K562 (cell line): ENCODE measurements around the gene NT5C2. TPM values are rescaled to one million over a fixed set of nuclear protein-coding genes. Genes with fewer than 3 reads are reported as not detected.

Source experiments
- ATAC-seq: fragments of 200-7000 bp; cut with Tn5 transposase; 3 replicates; pipeline ENCODE4 v1.9.1; 2020; ENCODE audit warnings: moderate library complexity
- BruUV-seq: library from RNA; stranded (reverse); fragments of 400-500 nt; replicated peaks from 2 replicates; lab custom pipeline; 2021; lab: Mats Ljungman, UMichigan
- CTCF ChIA-PET: fragments of 300-600 bp; formaldehyde crosslinking; extraction: SDS; loops from one replicate; lab custom pipeline; 2021; ENCODE audit warnings: low intra/inter-chr PET ratio; lab: Yijun Ruan, JAX
- POLR2A ChIA-PET: fragments of 300-600, 350-650 bp; sonication (Branson Sonifier 250); formaldehyde crosslinking; extraction: SDS; loops from one replicate; lab custom pipeline; 2021; ENCODE audit warnings: antibody characterized with exemption, inconsistent platforms; lab: Yijun Ruan, JAX
- DNase-seq, 4 experiments: peaks; one replicate each; pipeline versions ENCODE4 v3.0.0 to v3.0.0-alpha.2; 2011 to 2018; ENCODE audit warnings: low spot score in 3 of 4, mixed read lengths in 3 of 4; ENCODE audit errors: extremely low read depth in 1 of 4
- FAIRE-seq: peaks from 2 replicates; lab custom pipeline; 2011; peaks lifted over from hg19 to GRCh38; lab: Jason Lieb, UNC
- H2AFZ ChIP-seq: 2 replicates; pipeline ENCODE4 v1.6.0; 2011; ENCODE audit warnings: low read depth, low read length, control low read depth, inconsistent platforms
- H3K27ac ChIP-seq: fragments of 200-600 bp; 3 replicates; pipeline ENCODE4 v1.8.0; 2011; ENCODE audit warnings: low read depth, mild to moderate bottlenecking, control low read depth, inconsistent platforms, low read length, moderate library complexity, mixed read lengths; ENCODE audit errors: extremely low read depth
- H3K27me3 ChIP-seq, 2 experiments: fragments of 300-600 bp in 1 of 2; 2 replicates in 1 of 2; 3 replicates in 1 of 2; pipeline versions ENCODE4 v1.6.0 to v1.8.0; 2011; ENCODE audit warnings: inconsistent platforms in 2 of 2, low read length in 2 of 2, mild to moderate bottlenecking in 1 of 2, mixed read lengths in 1 of 2, moderate library complexity in 1 of 2; ENCODE audit not compliant: control insufficient read depth in 2 of 2, insufficient read depth in 2 of 2
- H3K36me3 ChIP-seq: fragments of 300-600 bp; 3 replicates; pipeline ENCODE4 v1.8.0; 2011; ENCODE audit warnings: mild to moderate bottlenecking, low read length, inconsistent platforms; ENCODE audit not compliant: control insufficient read depth, insufficient read depth
- H3K4me1 ChIP-seq, 2 experiments: fragments of 200-600 bp in 1 of 2; replicated peaks in 1 of 2; 2 replicates in 1 of 2; 3 replicates in 1 of 2; pipeline versions ENCODE4 v1.5.1 to v1.8.0; 2011; ENCODE audit warnings: inconsistent platforms in 2 of 2, low read length in 2 of 2, mild to moderate bottlenecking in 1 of 2, mixed read lengths in 1 of 2, moderate library complexity in 1 of 2; ENCODE audit not compliant: control insufficient read depth in 2 of 2, insufficient read depth in 2 of 2
- H3K4me2 ChIP-seq: 2 replicates; pipeline ENCODE4 v1.6.1; 2011; ENCODE audit warnings: low read length, control low read depth, inconsistent platforms, mixed read lengths; ENCODE audit not compliant: insufficient read depth
- H3K4me3 ChIP-seq: fragments of 200-600 bp; sonication (generic), shearing (Covaris generic); 2 replicates; pipeline ENCODE4 v1.5.1; 2016; ENCODE audit warnings: control low read depth, inconsistent platforms
- H3K79me2 ChIP-seq: fragments of 200-600 bp; 3 replicates; pipeline ENCODE4 v1.8.0; 2011; ENCODE audit warnings: low read length, inconsistent platforms; ENCODE audit not compliant: control insufficient read depth, insufficient read depth
- H3K9ac ChIP-seq, 2 experiments: 2 replicates each; pipeline versions ENCODE4 v1.6.0 to v1.6.1; 2011; ENCODE audit warnings: low read depth in 2 of 2, low read length in 2 of 2, control low read depth in 1 of 2, inconsistent platforms in 1 of 2, mild to moderate bottlenecking in 1 of 2, mixed read lengths in 1 of 2; ENCODE audit not compliant: insufficient read depth in 1 of 2
- H3K9me1 ChIP-seq: one replicate; pipeline ENCODE4 v1.6.0; 2011; ENCODE audit warnings: inconsistent platforms, mild to moderate bottlenecking, low read length, moderate library complexity; ENCODE audit not compliant: control insufficient read depth, insufficient read depth
- H3K9me3 ChIP-seq: replicated peaks from 2 replicates; pipeline ENCODE4 v1.5.1; 2011; ENCODE audit warnings: low read depth, low read length, inconsistent platforms; ENCODE audit not compliant: control insufficient read depth, insufficient read depth
- H4K20me1 ChIP-seq: replicated peaks from 2 replicates; pipeline ENCODE4 v1.6.1; 2011; ENCODE audit warnings: low read length, inconsistent platforms, mixed read lengths; ENCODE audit not compliant: control insufficient read depth, insufficient read depth
- POLR2G ChIP-seq: fragments of 200-400 bp; formaldehyde crosslinking; IDR thresholded peaks from 2 replicates; pipeline ENCODE4 v1.6.1; 2017; ENCODE audit warnings: low read depth, mild to moderate bottlenecking, antibody characterized with exemption, low read length, moderate library complexity
- PRDM10 ChIP-seq: fragments of 450-650 bp; IDR thresholded peaks from 2 replicates; pipeline ENCODE4 v1.6.1; 2018; ENCODE audit not compliant: partially characterized antibody
- RBBP5 ChIP-seq: fragments of 200-600 bp; sonication (generic); IDR thresholded peaks from 2 replicates; pipeline ENCODE4 v1.6.1; 2012; ENCODE audit warnings: borderline replicate concordance, mild to moderate bottlenecking, low read length, control low read depth, inconsistent platforms; ENCODE audit not compliant: insufficient read depth, poor library complexity, severe bottlenecking
- TEAD1 ChIP-seq, 2 experiments: fragments of 450-650 bp in 1 of 2; sonication (generic) in 1 of 2; formaldehyde crosslinking; IDR thresholded peaks; 2 replicates each; pipeline versions ENCODE4 v1.4.0 to v1.8.0; 2020 to 2022; ENCODE audit warnings: mild to moderate bottlenecking in 2 of 2, missing genetic modification reagents in 1 of 2
- ZNF445 ChIP-seq: fragments of 250-450 bp; sonication (Bioruptor Pico); IDR thresholded peaks from 2 replicates; pipeline ENCODE4 v1.4.0; 2020; ENCODE audit warnings: low read depth, mild to moderate bottlenecking, moderate library complexity
- WGBS: fragments of 100-300 bp; shearing (Covaris generic); methylation state at CpG from one replicate; pipeline ENCODE4 v1.1.6; 2016; ENCODE audit warnings: low coverage, mixed read lengths; ENCODE audit not compliant: insufficient coverage; ENCODE audit errors: missing lambda C conversion rate; 5-methylcytosine and 5-hydroxymethylcytosine counted together
- in situ Hi-C: fragments of 300-500 bp; cut with MboI; formaldehyde crosslinking; loops from 4 replicates; pipeline ENCODE4 v1.15.0; 2018; ENCODE audit warnings: inconsistent platforms, mixed read lengths
- intact Hi-C: fragments of 100-400 bp; cut with micrococcal nuclease; formaldehyde crosslinking; loops from 2 replicates; pipeline ENCODE4 v1.14.2; 2022
- polyA plus RNA-seq, 8 experiments: library from polyadenylated mRNA; depleted of rRNA in 4 of 8; stranded (reverse) in 5 of 8; unstranded in 3 of 8; fragments of >200 nt; fragmentation: Nextera tagmentation in 2 of 8; fragmentation: Illumina TruSeq in 1 of 8; extraction: Ambion mirVana in 2 of 8; extraction: Trizol in 1 of 8; gene quantifications; 2 replicates each; pipeline versions ENCODE4 v1.2.1 to v1.2.3, GENCODE V29; 2011 to 2014; ENCODE audit warnings: inconsistent platforms in 1 of 8, missing spikeins in 1 of 8
- total RNA-seq, 7 experiments: library from RNA; depleted of rRNA in 6 of 7; stranded (reverse); fragments of >200 nt in 6 of 7; fragmentation: Illumina TruSeq in 2 of 7; extraction: Trizol in 2 of 7; gene quantifications; 2 replicates each; pipeline versions ENCODE4 v1.2.1 to v1.2.3, GENCODE V29; 2011 to 2021; ENCODE audit warnings: low replicate concordance in 1 of 7

Gene NT5C2
- total and polyA plus RNA-seq, 9 of the 15 experiments (the other 6 are each of a cell fraction or from before 2014, with no cell fraction given): 11.3 to 45.2 (median 27.7) TPM

- POLR2A ChIA-PET: interaction anchor here (1.2 kb wide), 1 partner anchor 11 kb away, joined by 3 read pairs; no protein-coding TSS in a partner anchor
- no peak for DNase-seq
- Histone ChIP-seq H3K9me3 (no peaks in the 10 kb centered on the region), H2AFZ (no peak overlapping the region), H3K4me2 (no peak overlapping the region), H3K36me3 (peaks cover 10% of the 10 kb centered on the region; the same call in 2 of the 3 replicates), H3K4me3 (no peak overlapping the region), H3K27ac (no peak overlapping the region), H3K4me1 (no peaks in the 10 kb centered on the region; a peak in 1 of 5 replicates), H3K27me3 (no peaks in the 10 kb centered on the region), H4K20me1 (no peaks in the 10 kb centered on the region), H3K9me1 (no peaks in the 10 kb centered on the region), H3K9ac (no peak overlapping the region), H3K79me2 (no peaks in the 10 kb centered on the region)
- 64% methylated on average over 11 of the region's 11 CpGs for whole genome bisulfite sequencing
- ATAC-seq: no peak
- no peak for FAIRE-seq
- in situ Hi-C loops: loop anchor here (10.0 kb wide), 1 partner anchor 165 kb away; the partner anchor contains the start of gene RPEL1
- CTCF ChIA-PET: no interaction called here
- no TSS peak for BruUV-seq
- intact Hi-C loops: no loop called here
- TF ChIP-seq POLR2G (0 out of 2 replicates have a peak, but pooled peaks have one; percentile 14), ZNF445 (CRISPR knock-in tag) (no peak), PRDM10 (no peak), RBBP5 (no peak), TEAD1 (CRISPR knock-in tag; IDR thresholded peaks at IDR 0.05) (no peak)
Measured at GRCh38 chr10:103079946-103080345, 113.1 kb downstream of the NT5C2 start.
